IMR-90 (cell line): ENCODE results near the gene ISLR2. TPM values are rescaled to one million over a fixed set of nuclear protein-coding genes. Genes with fewer than 3 reads are reported as not detected.
"Not testable (repeated sequence)": the region's sequence is repeated elsewhere in the genome, so short reads cannot be mapped to it uniquely, and the experiment has no call there.

Experiments
- ATAC-seq: fragments of 200-7000 bp; cut with Tn5 transposase; 2 replicates; pipeline ENCODE4 v1.9.1; 2020; ENCODE audit warnings: low read depth, mild to moderate bottlenecking, moderate library complexity
- BruUV-seq: library from RNA; stranded (reverse); fragments of 400-500 nt; replicated peaks from 2 replicates; lab custom pipeline; 2021; lab: Mats Ljungman, UMichigan
- CTCF ChIA-PET: fragments of 300-600 bp; formaldehyde crosslinking; extraction: SDS; loops from one replicate; lab custom pipeline; 2021; ENCODE audit warnings: antibody characterized with exemption; lab: Yijun Ruan, JAX
- POLR2A ChIA-PET: fragments of 300-600 bp; sonication (Branson Sonifier 250); formaldehyde crosslinking; loops from one replicate; lab custom pipeline; 2022; ENCODE audit warnings: antibody characterized with exemption; ENCODE audit not compliant: unreplicated experiment; lab: Charles Lee
- DNase-seq: peaks from one replicate; pipeline ENCODE4 v3.0.0; 2013
- H2AFZ ChIP-seq: replicated peaks from 2 replicates; pipeline ENCODE3; 2013; ENCODE audit warnings: low read length, mild to moderate bottlenecking; ENCODE audit not compliant: poor library complexity
- H2AK5ac ChIP-seq: 2 replicates; pipeline ENCODE4 v1.6.1; 2013; ENCODE audit warnings: low read depth, low read length, inconsistent platforms
- H2AK9ac ChIP-seq: replicated peaks from 2 replicates; pipeline ENCODE3; 2013; ENCODE audit warnings: mild to moderate bottlenecking, low read depth, low read length, moderate library complexity; ENCODE audit not compliant: poor library complexity
- H2BK120ac ChIP-seq: 2 replicates; pipeline ENCODE4 v1.6.1; 2013; ENCODE audit warnings: low read depth, low read length, inconsistent platforms
- H2BK15ac ChIP-seq: 3 replicates; pipeline ENCODE4 v1.6.1; 2013; ENCODE audit warnings: low read depth, low read length, inconsistent platforms
- H2BK20ac ChIP-seq: 2 replicates; pipeline ENCODE4 v1.6.1; 2013; ENCODE audit warnings: low read depth, mild to moderate bottlenecking, inconsistent platforms, low read length, moderate library complexity
- H2BK5ac ChIP-seq: 2 replicates; pipeline ENCODE4 v1.6.1; 2013; ENCODE audit warnings: mild to moderate bottlenecking, low read depth, low read length, inconsistent platforms; ENCODE audit not compliant: poor library complexity, severe bottlenecking
- H3K14ac ChIP-seq: replicated peaks from 2 replicates; pipeline ENCODE4 v1.6.1; 2013; ENCODE audit warnings: low read depth, low read length, inconsistent platforms
- H3K18ac ChIP-seq: 2 replicates; pipeline ENCODE4 v1.6.1; 2013; ENCODE audit warnings: low read depth, low read length, control low read depth
- H3K23ac ChIP-seq: 2 replicates; pipeline ENCODE4 v1.6.1; 2013; ENCODE audit warnings: low read depth, low read length, inconsistent platforms
- H3K27ac ChIP-seq: 2 replicates; pipeline ENCODE4 v1.5.1; 2013; ENCODE audit warnings: mild to moderate bottlenecking, control low read depth, low read length; ENCODE audit not compliant: insufficient read depth
- H3K27me3 ChIP-seq: 2 replicates; pipeline ENCODE4 v1.6.1; 2013; ENCODE audit warnings: low read length; ENCODE audit not compliant: control insufficient read depth, insufficient read depth
- H3K36me3 ChIP-seq: 2 replicates; pipeline ENCODE4 v1.6.1; 2013; ENCODE audit warnings: low read length, mixed read lengths; ENCODE audit not compliant: control insufficient read depth, insufficient read depth
- H3K4ac ChIP-seq: 2 replicates; pipeline ENCODE4 v1.6.1; 2013; ENCODE audit warnings: low read depth, low read length, inconsistent platforms
- H3K4me1 ChIP-seq: 2 replicates; pipeline ENCODE4 v1.6.1; 2013; ENCODE audit warnings: low read length, mixed read lengths; ENCODE audit not compliant: control insufficient read depth, insufficient read depth
- H3K4me2 ChIP-seq: 2 replicates; pipeline ENCODE4 v1.6.1; 2013; ENCODE audit warnings: low read depth, mild to moderate bottlenecking, control low read depth, low read length, moderate library complexity
- H3K4me3 ChIP-seq: 2 replicates; pipeline ENCODE4 v1.5.1; 2013; ENCODE audit warnings: low read depth, mild to moderate bottlenecking, control low read depth, low read length, moderate library complexity; ENCODE audit not compliant: insufficient read depth
- H3K56ac ChIP-seq: 2 replicates; pipeline ENCODE4 v1.6.1; 2013; ENCODE audit warnings: low read length, inconsistent platforms; ENCODE audit not compliant: insufficient read depth; ENCODE audit errors: extremely low read depth
- H3K79me1 ChIP-seq, 2 experiments: 2 replicates each; pipeline ENCODE4 v1.6.1; 2013; ENCODE audit warnings: low read length in 2 of 2, inconsistent platforms in 1 of 2, low read depth in 1 of 2
- H3K9ac ChIP-seq: 2 replicates; pipeline ENCODE4 v1.6.1; 2013; ENCODE audit warnings: low read depth, low read length, control low read depth
- H3K9me1 ChIP-seq: 2 replicates; pipeline ENCODE4 v1.6.1; 2013; ENCODE audit warnings: low read length, inconsistent platforms; ENCODE audit not compliant: insufficient read depth
- H3K9me3 ChIP-seq: 2 replicates; pipeline ENCODE4 v1.6.1; 2013; ENCODE audit warnings: low read length; ENCODE audit not compliant: control insufficient read depth, insufficient read depth
- H4K20me1 ChIP-seq: 2 replicates; pipeline ENCODE4 v1.6.1; 2013; ENCODE audit warnings: low read length, inconsistent platforms; ENCODE audit not compliant: insufficient read depth
- H4K5ac ChIP-seq: 2 replicates; pipeline ENCODE4 v1.6.1; 2013; ENCODE audit warnings: mild to moderate bottlenecking, low read depth, low read length, control low read depth
- H4K8ac ChIP-seq, 2 experiments: 2 replicates each; pipeline ENCODE4 v1.6.1; 2013; ENCODE audit warnings: low read depth in 2 of 2, low read length in 2 of 2, control low read depth in 1 of 2, inconsistent platforms in 1 of 2
- H4K91ac ChIP-seq: 2 replicates; pipeline ENCODE4 v1.6.1; 2013; ENCODE audit warnings: low read depth, low read length, inconsistent platforms; ENCODE audit not compliant: insufficient read depth
- WGBS, 2 experiments: methylation state at CpG; one replicate each; pipeline versions ENCODE4 v1.1.5 to v1.1.7; 2013; ENCODE audit warnings: missing lambda C conversion rate in 2 of 2; ENCODE audit not compliant: insufficient read length in 1 of 2; ENCODE audit errors: extremely low coverage in 2 of 2; 5-methylcytosine and 5-hydroxymethylcytosine counted together
- dilution Hi-C: fragments of 300-500 bp; cut with HindIII; formaldehyde crosslinking; loops from one replicate; pipeline ENCODE4 v1.14.3; 2018; ENCODE audit warnings: low sequenced_read_pairs; ENCODE audit not compliant: unreplicated experiment
- in situ Hi-C: fragments of 300-500 bp; cut with MboI; formaldehyde crosslinking; loops from 3 replicates; pipeline ENCODE4 v1.14.3; 2019; ENCODE audit warnings: low sequenced_read_pairs, inconsistent platforms, mixed read lengths
- intact Hi-C: fragments of 100-400 bp; cut with micrococcal nuclease; formaldehyde crosslinking; loops from 2 replicates; pipeline ENCODE4 v1.10.0; 2022
- polyA plus RNA-seq, 3 experiments: library from polyadenylated mRNA; depleted of rRNA; stranded (reverse); fragments of >200 nt; gene quantifications; 2 replicates each; pipeline ENCODE4 v1.2.3, GENCODE V29; 2012; ENCODE audit warnings: low replicate concordance in 1 of 3
- total RNA-seq: library from RNA; depleted of rRNA; stranded (reverse); fragments of >200 nt; gene quantifications from 2 replicates; pipeline ENCODE4 v1.2.3, GENCODE V29; 2012

The ISLR2 gene
- total and polyA plus RNA-seq, 2 of the 4 experiments (the other 2 are of a cell fraction): not detected

DNA sequence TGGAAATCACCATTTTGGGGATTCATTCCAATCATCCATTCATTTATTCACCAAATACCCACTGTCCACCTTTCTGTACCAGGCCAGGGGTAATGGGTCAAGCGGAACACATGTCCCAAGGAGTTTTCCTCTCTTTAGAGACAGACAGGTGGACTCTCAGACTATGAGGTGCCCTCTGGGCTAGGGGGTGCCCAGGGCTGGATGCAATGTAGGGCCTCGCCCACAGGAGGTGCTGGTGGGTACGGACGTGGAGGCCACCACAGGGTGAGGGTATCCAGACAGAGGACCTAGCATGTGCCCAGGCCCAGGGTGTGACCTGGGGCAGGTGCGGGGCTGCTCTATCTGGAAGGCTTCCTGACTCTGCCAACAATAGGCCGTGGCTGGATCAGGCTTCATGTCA is 21.8 kb upstream of the ISLR2 start:
- intact Hi-C loops, POLR2A ChIA-PET: not testable (repeated sequence)

More for the DNA sequence above, 21.8 kb upstream of the ISLR2 start:
- H2BK120ac ChIP-seq, H2AFZ ChIP-seq, H3K36me3 ChIP-seq, H4K91ac ChIP-seq, H3K4ac ChIP-seq, H2BK15ac ChIP-seq, H3K14ac ChIP-seq, H3K79me1 ChIP-seq, H3K56ac ChIP-seq, H3K4me3 ChIP-seq, H3K23ac ChIP-seq, dilution Hi-C loops, H3K9ac ChIP-seq, DNase-seq, H3K4me2 ChIP-seq, H2BK20ac ChIP-seq, BruUV-seq, H3K4me1 ChIP-seq, H3K18ac ChIP-seq, CTCF ChIA-PET, H4K5ac ChIP-seq, H3K9me3 ChIP-seq, H3K9me1 ChIP-seq, H2AK9ac ChIP-seq, H2AK5ac ChIP-seq, H2BK5ac ChIP-seq, ATAC-seq, H3K27ac ChIP-seq, H4K20me1 ChIP-seq, H4K8ac ChIP-seq: not testable (repeated sequence)
- H3K27me3 ChIP-seq: peaks cover 10% of the 10 kb centered on the region
- no CpG with 5 or more reads among the region's 6 CpGs for WGBS, 2 experiments
- in situ Hi-C loops: loop anchor here (25.0 kb wide), 1 partner anchor 1471 kb away; no protein-coding TSS in a partner anchor
